Lung (tissue), 12 donors: ENCODE data around the gene PALM3. TPM values are rescaled to one million over a fixed set of nuclear protein-coding genes. Genes with fewer than 3 reads are reported as not detected.

Source experiments
- ATAC-seq: fragments of 200-7000 bp; cut with Tn5 transposase; one replicate; pipeline ENCODE4 v1.9.1; 2020; ENCODE audit warnings: moderate number of reproducible peaks; ENCODE audit not compliant: insufficient read depth, low FRiP score
- DNase-seq, 3 donors: peaks; one replicate each; pipeline ENCODE4 v3.0.0-alpha.2; 2013 to 2017
- H3K27ac ChIP-seq, 2 donors: one replicate each; pipeline ENCODE4 v1.5.1; 2013; ENCODE audit warnings: mild to moderate bottlenecking in 2 of 2, moderate library complexity in 2 of 2, control low read depth in 1 of 2, inconsistent platforms in 1 of 2, low read depth in 1 of 2, low read length in 1 of 2
- H3K27me3 ChIP-seq, 3 donors: one replicate each; pipeline ENCODE4 v1.5.1; 2013; ENCODE audit warnings: low read length in 2 of 3; ENCODE audit not compliant: control insufficient read depth in 3 of 3, insufficient read depth in 3 of 3
- H3K36me3 ChIP-seq, 4 donors: one replicate each; pipeline ENCODE4 v1.5.1; 2013; ENCODE audit warnings: low read length in 4 of 4, mild to moderate bottlenecking in 1 of 4, moderate library complexity in 1 of 4; ENCODE audit not compliant: control insufficient read depth in 4 of 4, insufficient read depth in 4 of 4
- H3K4me1 ChIP-seq, 5 donors: one replicate each; pipeline ENCODE4 v1.5.1; 2013; ENCODE audit warnings: low read length in 5 of 5, mild to moderate bottlenecking in 2 of 5, moderate library complexity in 1 of 5; ENCODE audit not compliant: control insufficient read depth in 5 of 5, insufficient read depth in 5 of 5
- H3K4me3 ChIP-seq: one replicate; pipeline ENCODE4 v1.5.1; 2013; ENCODE audit warnings: mild to moderate bottlenecking, control low read depth, moderate library complexity
- H3K9ac ChIP-seq, 2 donors: one replicate each; pipeline ENCODE4 v1.5.1; 2013; ENCODE audit warnings: low read length in 2 of 2, control low read depth in 1 of 2; ENCODE audit not compliant: insufficient read depth in 1 of 2
- H3K9me3 ChIP-seq, 4 donors: one replicate each; pipeline ENCODE4 v1.5.1; 2013; ENCODE audit warnings: low read length in 3 of 4, mild to moderate bottlenecking in 1 of 4, moderate library complexity in 1 of 4; ENCODE audit not compliant: control insufficient read depth in 4 of 4, insufficient read depth in 3 of 4
- CTCF ChIP-seq: IDR thresholded peaks from 2 replicates; pipeline ENCODE4 v1.5.1; 2012; ENCODE audit warnings: mild to moderate bottlenecking; ENCODE audit errors: control extremely low read depth, extremely low read depth
- WGBS, 2 donors: extraction: QIAGEN DNeasy Blood & Tissue Kit; methylation state at CpG; one replicate each; pipeline ENCODE4 v1.1.7; 2013; 5-methylcytosine and 5-hydroxymethylcytosine counted together
- polyA plus RNA-seq, 2 donors: library from polyadenylated mRNA; stranded (reverse); fragments of 200-250 nt; gene quantifications; one replicate each; pipeline ENCODE4 v1.2.1, GENCODE V29; 2013
- total RNA-seq, 2 donors: library from RNA; depleted of rRNA in 1 of 2; stranded (reverse); fragments of >200 nt in 1 of 2; gene quantifications; one replicate each; pipeline ENCODE4 v1.2.1, GENCODE V29; 2014 to 2021
- donor health status: control.
- donor health status: control.
- donor health status: Bipolar disorder and iron deficiency.
- donor health status: healthy.
- donor health status: DM: yes; HTN: yes; CAD: no.

The PALM3 gene
- total and polyA plus RNA-seq, 4 donors = 0.71 to 20.6 (median 8.4) TPM

DNA sequence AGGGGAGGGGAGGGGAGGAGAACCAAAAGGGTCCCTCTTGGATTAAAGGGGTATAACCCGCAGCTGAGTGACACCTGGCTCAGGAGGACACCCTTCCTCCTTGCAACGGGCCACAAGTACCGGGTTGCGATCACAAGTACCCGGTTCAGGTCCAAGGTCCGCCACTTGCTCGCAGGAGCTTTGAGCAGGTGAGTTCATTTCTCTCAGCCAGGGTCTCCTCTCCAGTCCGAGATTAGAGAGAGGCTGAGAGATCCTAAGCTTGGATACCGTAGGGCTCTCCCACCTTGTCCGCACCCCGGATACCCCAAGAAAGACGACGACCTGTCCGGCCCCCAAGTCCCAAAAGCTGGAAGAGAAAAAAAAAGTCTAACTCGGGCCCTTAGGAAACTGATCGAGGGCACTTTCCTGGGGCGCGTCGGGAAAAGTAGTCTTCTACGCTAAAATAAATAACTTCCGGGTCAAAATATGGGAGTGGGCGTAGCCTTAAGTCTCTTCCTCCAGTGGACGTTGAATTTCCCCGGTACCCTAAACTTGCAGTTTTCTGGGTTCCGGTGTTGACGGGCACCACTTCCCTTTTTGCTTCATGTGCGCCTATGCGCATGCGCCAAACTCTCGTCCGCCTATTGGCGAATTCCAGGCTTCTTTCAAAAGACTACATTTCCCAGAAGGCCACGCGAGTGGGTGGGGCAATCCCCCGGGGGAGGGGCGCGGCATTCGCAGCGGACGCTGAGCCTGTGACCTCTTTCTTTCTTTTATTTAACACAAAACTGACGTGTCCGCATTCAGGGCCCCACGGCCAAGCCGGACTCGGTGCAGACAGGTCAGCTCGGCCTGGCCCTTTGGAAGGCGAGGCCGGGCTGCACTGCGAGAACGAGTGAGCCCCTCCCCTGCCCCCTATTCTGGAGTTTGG lies 19.3 kb upstream of the PALM3 start:
- Histone ChIP-seq H3K36me3 (no peaks in the 10 kb centered on the region), H3K27ac (peak overlapping the region; percentile 90 to 97), H3K4me1 (peaks cover 0 to 9% (median 6%) of the 10 kb centered on the region in 5 donors), H3K9me3 (no peaks in the 10 kb centered on the region), H3K9ac (peak overlapping the region; percentile 33 to 85), H3K27me3 (no peaks in the 10 kb centered on the region), H3K4me3 (peak overlapping the region; percentile 69)
- TF ChIP-seq CTCF = no peak
- 0 to 1% methylated on average over 50 of the region's 50 CpGs for WGBS, 2 donors
- DNase-seq = peak; percentile 99 to 100 (median 100)
- ATAC-seq = peak; percentile 92

GRCh38 chr19:14078411-14078810 lies 16.5 kb upstream of the PALM3 start:
- DNase-seq (peak in 2 of 3 donors; percentile 16 to 38), ATAC-seq (no peak)
- TF ChIP-seq CTCF = no peak
- H3K27ac ChIP-seq = peak overlapping the region in 1 of 2 donors; percentile 39
- H3K9me3 ChIP-seq = no peaks in the 10 kb centered on the region
- peaks cover 0 to 26% (median 6%) of the 10 kb centered on the region in 5 donors for H3K4me1 ChIP-seq
- no peak overlapping the region for H3K4me3 ChIP-seq
- no peaks in the 10 kb centered on the region for H3K27me3 ChIP-seq
- 27 to 74% methylated on average over 2 of the region's 2 CpGs for WGBS, 2 donors
- H3K36me3 ChIP-seq = no peaks in the 10 kb centered on the region
- H3K9ac ChIP-seq = no peak overlapping the region

GRCh38 chr19:14073925-14074838 lies 12.3 kb upstream of the PALM3 start:
- TF ChIP-seq CTCF = no peak
- ATAC-seq (no peak), DNase-seq (peak in 2 of 3 donors; percentile 34 to 43)
- H3K27ac ChIP-seq = peak overlapping the region; percentile 93 to 95
- no peaks in the 10 kb centered on the region for H3K36me3 ChIP-seq
- H3K4me1 ChIP-seq = peaks cover 0 to 34% (median 3%) of the 10 kb centered on the region in 5 donors
- H3K27me3 ChIP-seq = no peaks in the 10 kb centered on the region
- 3% methylated on average over 43 to 44 of the region's 44 CpGs for WGBS, 2 donors
- no peaks in the 10 kb centered on the region for H3K9me3 ChIP-seq
- H3K9ac ChIP-seq = peak overlapping the region in 1 of 2 donors; percentile 13
- H3K4me3 ChIP-seq = peak overlapping the region; percentile 40
